Keratinocyte (primary cell): ENCODE data around the gene MOK. TPM values are rescaled to one million over a fixed set of nuclear protein-coding genes. Genes with fewer than 3 reads are reported as not detected.

Experiments
- DNase-seq: peaks from one replicate; pipeline ENCODE4 v3.0.0-alpha.2; 2011; ENCODE audit warnings: low read depth, missing footprints, low spot score
- FAIRE-seq: peaks from 2 replicates; lab custom pipeline; 2011; peaks lifted over from hg19 to GRCh38; lab: Jason Lieb, UNC
- H2AFZ ChIP-seq: 2 replicates; pipeline ENCODE4 v1.6.0; 2012; ENCODE audit warnings: low read length, control low read depth, inconsistent platforms; ENCODE audit not compliant: control insufficient read depth
- H3K27ac ChIP-seq: 2 replicates; pipeline ENCODE4 v1.5.1; 2011; ENCODE audit warnings: low read length; ENCODE audit not compliant: control insufficient read depth, insufficient read depth
- H3K27me3 ChIP-seq: 3 replicates; pipeline ENCODE4 v1.6.0; 2011; ENCODE audit warnings: low read length; ENCODE audit not compliant: control insufficient read depth, insufficient read depth; ENCODE audit errors: extremely low read depth
- H3K36me3 ChIP-seq, 2 experiments: 2 replicates in 1 of 2; 3 replicates in 1 of 2; pipeline ENCODE4 v1.5.1; 2011; ENCODE audit warnings: low read length in 2 of 2, mild to moderate bottlenecking in 1 of 2; ENCODE audit not compliant: control insufficient read depth in 2 of 2, insufficient read depth in 2 of 2; ENCODE audit errors: extremely low read depth in 1 of 2
- H3K4me1 ChIP-seq: 3 replicates; pipeline ENCODE4 v1.5.1; 2011; ENCODE audit warnings: low read length; ENCODE audit not compliant: control insufficient read depth, insufficient read depth; ENCODE audit errors: extremely low read depth
- H3K4me2 ChIP-seq: 3 replicates; pipeline ENCODE4 v1.6.0; 2011; ENCODE audit warnings: low read depth, low read length; ENCODE audit not compliant: control insufficient read depth, insufficient read depth; ENCODE audit errors: extremely low read depth
- H3K4me3 ChIP-seq, 3 experiments: fragments of 200-600 bp in 1 of 3; sonication (generic) in 1 of 3; 2 replicates in 2 of 3; 3 replicates in 1 of 3; pipeline ENCODE4 v1.5.1; 2011 to 2016; ENCODE audit warnings: low read length in 3 of 3, mild to moderate bottlenecking in 3 of 3, control low read depth in 2 of 3, inconsistent platforms in 1 of 3, low read depth in 1 of 3, mixed read lengths in 1 of 3, mixed run types in 1 of 3, moderate library complexity in 1 of 3; ENCODE audit not compliant: control insufficient read depth in 2 of 3, insufficient read depth in 2 of 3; ENCODE audit errors: extremely low read depth in 1 of 3
- H3K79me2 ChIP-seq: 2 replicates; pipeline ENCODE4 v1.6.0; 2012; ENCODE audit warnings: low read length; ENCODE audit not compliant: control insufficient read depth, insufficient read depth
- H3K9ac ChIP-seq: 3 replicates; pipeline ENCODE4 v1.6.0; 2011; ENCODE audit warnings: low read length; ENCODE audit not compliant: control insufficient read depth, insufficient read depth; ENCODE audit errors: extremely low read depth
- H3K9me1 ChIP-seq: 3 replicates; pipeline ENCODE4 v1.6.0; 2011; ENCODE audit warnings: low read length; ENCODE audit not compliant: control insufficient read depth, insufficient read depth; ENCODE audit errors: extremely low read depth
- H3K9me3 ChIP-seq: 2 replicates; pipeline ENCODE4 v1.5.1; 2012; ENCODE audit warnings: low read depth, low read length; ENCODE audit not compliant: control insufficient read depth
- H4K20me1 ChIP-seq: 3 replicates; pipeline ENCODE4 v1.6.0; 2011; ENCODE audit warnings: low read length; ENCODE audit not compliant: control insufficient read depth, insufficient read depth; ENCODE audit errors: extremely low read depth
- CTCF ChIP-seq, 3 experiments: IDR thresholded peaks in 1 of 3; conservative IDR thresholded peaks in 1 of 3; optimal IDR thresholded peaks in 1 of 3; 2 replicates in 2 of 3; 3 replicates in 1 of 3; pipeline versions ENCODE3 to v1.5.1; 2011; ENCODE audit warnings: low read length in 3 of 3, mild to moderate bottlenecking in 3 of 3, moderate library complexity in 2 of 3, control low read depth in 1 of 3, inconsistent platforms in 1 of 3; ENCODE audit not compliant: insufficient read depth in 2 of 3; ENCODE audit errors: extremely low read depth in 1 of 3
- EZH2 ChIP-seq: IDR thresholded peaks from one replicate; pipeline ENCODE4 v1.6.1; 2012; ENCODE audit warnings: inconsistent platforms, mild to moderate bottlenecking, low read length, moderate library complexity
- dilution Hi-C: fragments of 300-500 bp; cut with MboI; formaldehyde crosslinking; loops from one replicate; pipeline ENCODE4 v1.7.0; 2020; ENCODE audit warnings: low sequenced_read_pairs; ENCODE audit not compliant: extremely low pct_ligation_motif_present
- polyA plus RNA-seq, 5 experiments: library from polyadenylated mRNA; depleted of rRNA in 3 of 5; stranded (reverse) in 3 of 5; stranded (forward) in 1 of 5; unstranded in 1 of 5; fragments of >200 nt; gene quantifications; 1 replicate in 1 of 5; 2 replicates in 3 of 5; 3 replicates in 1 of 5; pipeline versions ENCODE4 v1.2.1 to v1.2.3, GENCODE V29; 2011 to 2012; ENCODE audit warnings: missing spikeins in 2 of 5, low read depth in 1 of 5, low replicate concordance in 1 of 5

Gene MOK
- polyA plus RNA-seq, 1 donor (not counting 4 experiments of a cell fraction or from before 2014, with no cell fraction given) = 38.1 TPM

- DNase-seq = no peak
- no peak overlapping the region for H3K27ac ChIP-seq
These were observed 89.3 kb downstream of the MOK start for GRCh38 chr14:102215576-102216250.

DNA sequence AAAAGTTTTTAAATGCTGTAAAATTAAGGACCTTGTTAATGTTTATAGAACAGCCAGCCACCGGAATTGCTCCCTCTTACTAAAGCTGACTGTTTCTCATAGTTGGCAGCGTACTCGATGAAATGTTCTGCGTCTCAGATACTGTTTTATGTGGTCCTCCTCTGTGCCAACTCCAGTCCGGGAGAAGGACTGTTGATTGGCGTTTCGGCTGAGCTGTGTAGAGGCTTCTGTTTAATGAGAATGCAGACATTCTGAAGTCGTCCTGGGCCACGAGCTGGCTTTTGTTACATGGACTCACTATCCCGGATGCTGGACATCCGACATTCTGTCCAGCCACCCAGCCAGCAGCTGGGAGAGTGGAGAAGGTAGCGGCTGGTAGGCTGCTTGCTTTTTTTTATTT is 89.9 kb downstream of the MOK start:
- H2AFZ ChIP-seq = no peak overlapping the region
- no peak overlapping the region for H3K9ac ChIP-seq
- no peaks in the 10 kb centered on the region for H4K20me1 ChIP-seq
- dilution Hi-C loops = no loop called here
- no peaks in the 10 kb centered on the region for H3K9me1 ChIP-seq
- no peaks in the 10 kb centered on the region for H3K27me3 ChIP-seq
- H3K9me3 ChIP-seq = no peaks in the 10 kb centered on the region
- H3K27ac ChIP-seq = no peak overlapping the region
- peaks cover 12 to 18% of the 10 kb centered on the region in 2 experiments for H3K36me3 ChIP-seq
- no peak overlapping the region for H3K4me3 ChIP-seq
- H3K4me1 ChIP-seq = peaks cover 4% of the 10 kb centered on the region
- DNase-seq (no peak), FAIRE-seq (no peak)
- H3K4me2 ChIP-seq = no peak overlapping the region
- TF ChIP-seq EZH2 (no peak), CTCF (optimal IDR thresholded peaks at IDR 0.05 in 1 of 3, IDR thresholded peaks at IDR 0.05 in 1 of 3, conservative IDR thresholded peaks at IDR 0.05 in 1 of 3; ENCODE audit: extremely low read depth in 1 of 3, insufficient read depth in 2 of 3, low read length in 3 of 3) (no peak)
- peaks cover 9% of the 10 kb centered on the region for H3K79me2 ChIP-seq

More at GRCh38 chr14:102215576-102216250, 89.3 kb downstream of the MOK start:
- dilution Hi-C loops = no loop called here
- TF ChIP-seq EZH2 = no peak
- TF ChIP-seq CTCF (optimal IDR thresholded peaks at IDR 0.05 in 1 of 3, IDR thresholded peaks at IDR 0.05 in 1 of 3, conservative IDR thresholded peaks at IDR 0.05 in 1 of 3; ENCODE audit: extremely low read depth in 1 of 3, insufficient read depth in 2 of 3, low read length in 3 of 3) = no peak
- Histone ChIP-seq H4K20me1 (no peaks in the 10 kb centered on the region), H3K9me1 (no peaks in the 10 kb centered on the region), H3K9ac (no peak overlapping the region), H2AFZ (no peak overlapping the region), H3K4me3 (no peak overlapping the region), H3K4me1 (peaks cover 10% of the 10 kb centered on the region), H3K9me3 (no peaks in the 10 kb centered on the region), H3K27me3 (no peaks in the 10 kb centered on the region), H3K79me2 (peaks cover 8% of the 10 kb centered on the region), H3K36me3 (peaks cover 12 to 17% of the 10 kb centered on the region in 2 experiments), H3K4me2 (no peak overlapping the region)
- FAIRE-seq = no peak
